GM18519 (cell line): Measurements from ENCODE around the gene COX6A1.
"Not testable (repeated sequence)": the region's sequence is repeated elsewhere in the genome, so short reads cannot be mapped to it uniquely, and the experiment has no call there.

Experiments used
- ATAC-seq: cut with Tn5 transposase; IDR thresholded peaks from one replicate; pipeline ENCODE4 v1.9.1; 2021; ENCODE audit warnings: mild to moderate bottlenecking, moderate library complexity; ENCODE audit not compliant: unreplicated experiment, low FRiP score

The COX6A1 gene

DNA sequence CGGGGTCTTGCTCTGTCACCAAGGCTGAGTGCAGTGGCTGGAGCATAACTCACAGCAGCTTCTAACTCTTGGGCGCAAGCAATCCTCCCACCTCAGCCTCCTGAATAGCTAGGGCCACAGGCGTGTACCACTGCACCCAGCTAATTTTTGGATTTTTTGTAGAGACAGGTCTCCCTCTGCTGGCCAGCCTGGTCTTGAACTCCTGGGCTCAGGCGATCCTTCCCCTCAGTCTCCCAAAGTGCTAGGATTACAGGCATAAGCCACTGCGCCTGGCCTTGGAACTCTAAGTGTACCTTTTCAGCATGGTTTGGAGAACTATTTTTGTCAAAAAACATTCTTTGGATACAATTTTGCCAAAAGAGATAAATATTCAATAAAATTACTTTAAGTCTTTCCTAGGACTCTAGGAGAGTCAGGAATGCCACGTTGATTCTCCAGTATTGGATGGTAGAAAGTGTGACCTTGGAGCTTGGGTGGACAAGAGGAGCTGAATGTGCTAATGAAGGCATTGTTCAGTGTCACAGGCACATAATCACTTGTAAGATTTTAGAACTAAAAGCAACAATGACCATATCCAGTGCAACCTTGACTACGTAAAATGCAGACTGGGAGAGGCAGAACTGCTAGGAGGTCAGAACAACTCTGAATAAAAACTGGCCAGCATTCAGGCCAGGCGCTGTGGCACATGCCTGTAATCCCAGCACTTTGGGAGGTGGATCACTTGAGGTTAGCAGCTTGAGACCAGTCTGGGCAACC lies 28.8 kb downstream of the COX6A1 start:
- ATAC-seq = no peak

DNA sequence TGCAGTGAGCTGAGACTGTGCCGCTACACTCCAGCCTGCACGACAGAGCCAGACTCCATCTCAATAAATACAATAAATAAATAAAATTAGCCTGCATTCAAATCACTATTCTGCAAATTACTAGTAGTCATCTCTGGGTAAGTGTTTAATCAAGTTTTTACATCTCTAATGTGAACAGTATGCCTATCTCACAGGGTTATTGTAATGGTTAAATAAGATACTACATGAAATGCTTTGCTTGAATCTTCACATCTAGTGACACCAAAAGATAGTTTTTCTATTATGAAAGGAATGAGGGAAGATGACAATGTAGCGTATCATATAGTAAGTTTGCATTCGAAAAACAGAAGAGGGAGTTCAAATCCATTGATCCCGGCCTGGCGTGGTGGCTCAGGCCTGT lies 29.5 kb downstream of the COX6A1 start:
- ATAC-seq = no peak

DNA sequence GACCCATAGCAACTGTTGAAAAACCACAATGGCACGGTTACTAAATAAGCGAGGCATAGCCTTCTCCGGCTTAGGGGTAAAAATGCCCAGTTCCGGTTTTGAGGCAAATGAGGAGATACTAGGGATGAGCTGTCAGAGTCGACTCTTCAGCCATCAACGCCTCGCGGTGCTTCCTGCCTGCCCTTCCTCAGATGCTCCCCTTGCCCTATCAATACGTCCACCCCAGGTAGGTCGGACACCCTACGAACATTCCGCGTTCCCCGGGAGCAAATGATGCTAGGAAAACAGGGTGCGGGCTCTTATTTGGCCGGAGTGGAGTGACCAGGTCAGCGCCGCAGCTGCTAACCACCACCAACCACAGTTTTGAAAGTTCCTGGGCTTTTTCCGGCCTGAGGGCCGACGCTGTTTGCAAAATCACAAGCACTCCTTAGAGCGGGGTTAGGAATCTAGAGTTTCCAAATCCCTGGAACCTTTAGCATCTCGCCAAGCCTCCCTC lies 30.5 kb downstream of the COX6A1 start:
- no peak for ATAC-seq

DNA sequence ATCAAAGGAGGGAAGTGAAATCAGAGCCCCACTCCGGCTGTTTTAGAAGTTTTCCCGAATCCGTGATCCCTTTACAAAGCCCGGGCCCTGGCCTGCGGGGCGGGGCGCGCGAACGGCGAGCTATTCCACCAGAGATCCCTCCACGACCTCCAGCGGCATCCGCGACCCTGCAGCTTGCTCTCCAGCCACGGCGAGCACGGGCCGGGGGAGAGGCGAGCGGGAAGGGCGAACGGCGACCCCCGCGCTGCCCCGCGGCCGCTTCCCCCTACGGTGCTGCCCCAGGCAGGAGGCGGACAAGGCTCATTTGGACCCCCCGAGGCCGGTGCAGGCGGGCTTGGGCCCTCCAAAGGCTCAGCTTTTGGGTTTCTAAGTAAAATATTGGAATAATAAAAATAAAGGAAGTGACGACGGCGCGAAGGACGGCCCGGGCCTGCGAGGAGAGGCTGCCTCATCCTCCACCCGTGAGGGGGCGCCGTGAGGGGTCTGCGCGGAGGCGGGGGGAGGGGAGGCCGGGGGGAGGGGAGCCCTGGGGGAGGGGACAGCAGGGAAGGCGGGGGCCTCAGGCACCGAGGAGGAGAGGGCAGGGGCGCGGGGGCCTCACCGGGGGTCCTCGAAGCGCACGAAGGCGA lies 31.0 kb downstream of the COX6A1 start:
- ATAC-seq = no peak

DNA sequence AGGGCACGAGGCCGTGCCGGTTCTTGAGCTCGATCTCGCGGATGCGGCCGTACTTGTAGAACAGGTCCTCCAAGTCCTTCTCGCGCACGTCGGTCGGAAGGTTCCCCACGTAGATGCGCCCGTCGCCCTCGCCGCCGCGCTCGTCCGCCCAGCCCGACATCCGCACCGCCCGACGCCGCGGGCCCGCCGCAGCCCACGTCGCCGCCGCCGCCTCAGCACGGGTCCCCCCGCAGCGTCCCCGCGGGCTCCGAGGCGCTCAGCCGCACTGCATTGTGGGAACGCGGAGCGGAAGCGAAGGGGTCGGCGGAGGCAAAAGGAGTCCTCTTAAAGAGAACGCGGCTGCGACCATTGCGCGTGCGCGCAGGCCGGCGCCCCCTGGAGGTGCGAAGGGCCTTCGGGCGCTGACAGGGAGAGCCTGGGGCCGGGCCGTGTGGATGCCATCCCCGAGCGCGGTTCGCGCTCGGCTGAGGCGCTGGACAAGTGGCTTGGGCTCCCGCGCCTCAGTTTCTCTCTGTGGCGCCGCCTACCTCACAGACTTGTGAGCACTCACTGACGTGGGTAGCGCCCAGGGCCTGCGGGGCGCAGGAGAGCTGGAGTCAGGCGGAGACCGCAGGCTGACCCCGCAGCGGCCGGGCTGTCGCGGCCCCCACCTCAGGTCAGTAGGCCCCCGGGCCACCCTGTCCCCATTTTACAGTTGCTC lies 31.7 kb downstream of the COX6A1 start, which contains the start of gene SRSF9:
TSS of gene SRSF9 (minus strand) at position 299 of the 700 bp plus-strand sequence. CDS start at position 160, 139 bp downstream.
- ATAC-seq = peak; percentile 65

DNA sequence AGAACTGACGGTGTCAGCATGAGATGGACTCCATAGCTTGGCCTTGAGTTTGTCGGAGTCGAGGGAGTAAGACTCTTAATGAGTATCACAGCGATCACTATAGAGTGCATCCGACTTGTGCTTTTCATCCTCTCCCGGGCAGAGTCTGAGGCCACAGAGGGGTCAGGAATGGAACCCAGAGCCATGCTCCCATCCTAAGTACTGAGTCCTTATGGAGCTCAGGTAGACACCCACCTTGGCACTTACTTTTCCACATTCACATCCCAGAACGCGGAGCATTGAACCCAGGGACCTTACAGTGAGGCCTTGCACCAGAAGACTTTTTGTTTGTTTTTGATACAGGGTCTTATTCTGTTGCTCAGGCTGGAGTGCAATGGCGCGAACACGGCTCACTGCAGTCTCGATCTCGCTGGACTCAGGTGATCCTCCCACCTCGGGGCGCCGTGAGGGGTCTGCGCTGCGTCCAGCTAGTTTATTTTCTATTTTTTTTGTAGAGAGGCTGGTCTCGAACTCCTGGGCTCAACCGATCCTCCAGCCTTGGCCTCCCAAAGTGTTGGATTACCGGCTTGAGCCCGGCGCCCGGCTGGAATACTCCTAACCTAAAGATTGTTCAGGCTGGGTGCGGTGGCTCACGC lies 32.4 kb downstream of the COX6A1 start:
- ATAC-seq = no peak

DNA sequence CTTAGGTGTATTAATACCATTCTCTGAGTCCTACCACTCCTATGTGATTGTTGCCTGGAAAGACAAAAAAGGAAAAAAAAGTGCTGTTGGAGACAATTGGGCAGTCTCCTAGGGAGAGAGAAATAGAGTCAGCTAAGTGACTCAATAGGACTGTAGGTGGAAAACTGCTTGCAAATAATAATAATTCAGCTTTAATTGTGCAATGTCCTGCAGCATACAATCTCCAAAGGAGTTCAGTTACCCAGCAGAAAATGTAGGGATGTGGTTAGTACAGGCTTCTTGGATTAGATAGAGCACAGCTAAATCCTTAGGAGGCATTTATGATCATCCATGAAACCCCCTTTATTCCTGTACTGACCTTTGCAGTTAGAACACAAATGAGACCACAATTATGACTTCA lies 34.6 kb downstream of the COX6A1 start:
- no peak for ATAC-seq

DNA sequence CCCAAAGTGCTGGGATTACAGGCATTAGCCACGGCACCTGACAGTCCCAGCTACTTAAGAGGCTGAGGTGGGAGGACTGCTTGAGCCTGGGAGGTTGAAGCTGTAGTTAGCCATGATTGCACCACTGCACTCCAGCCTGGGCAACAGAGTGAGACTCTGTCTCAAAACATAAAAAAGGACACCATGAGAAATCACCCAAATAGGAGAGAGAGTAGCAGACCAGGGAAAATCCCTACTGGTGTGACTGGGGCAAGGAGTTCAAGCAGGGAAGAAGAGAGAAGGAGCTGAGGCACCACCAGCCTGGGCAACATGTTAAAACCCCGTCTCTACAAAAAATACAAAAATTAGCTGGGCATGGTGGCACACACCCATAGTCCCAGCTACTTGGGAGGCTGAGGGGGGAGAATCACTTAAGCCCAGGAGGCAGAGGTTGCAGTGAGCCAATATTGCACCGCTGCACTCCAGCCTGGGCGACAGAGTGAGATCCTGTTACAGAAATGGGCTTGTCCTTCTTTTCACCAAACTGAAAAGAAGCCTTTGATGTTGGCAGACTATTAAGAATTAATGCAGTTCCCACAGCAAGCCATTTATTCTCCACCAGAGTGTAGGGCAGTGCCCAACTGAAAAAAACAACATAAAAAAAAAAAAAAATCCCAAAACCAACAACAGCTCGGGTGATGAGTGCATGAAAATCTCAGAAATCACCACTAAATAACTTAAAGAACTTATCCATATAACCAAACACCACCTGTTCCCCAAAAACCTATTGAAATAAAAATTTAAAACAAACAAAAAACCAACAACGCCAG lies 36.1 kb downstream of the COX6A1 start:
- ATAC-seq = no peak

DNA sequence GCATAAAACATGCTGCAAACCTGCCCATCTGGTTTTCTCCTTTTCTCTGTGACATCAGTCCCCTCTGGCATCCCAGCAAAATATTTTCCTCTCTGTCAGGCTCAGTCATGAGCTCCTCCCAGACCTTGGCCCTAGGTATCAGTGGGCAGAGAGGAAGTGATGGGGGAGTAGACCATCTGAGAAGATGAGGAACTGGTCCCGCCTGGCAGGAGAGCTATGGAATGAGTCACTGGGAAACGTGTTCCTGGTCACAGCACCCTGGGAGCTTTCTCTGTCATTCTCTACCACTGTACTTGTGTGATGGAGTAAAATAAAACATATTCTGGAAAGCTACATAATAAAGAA lies 36.7 kb downstream of the COX6A1 start:
- ATAC-seq = no peak

DNA sequence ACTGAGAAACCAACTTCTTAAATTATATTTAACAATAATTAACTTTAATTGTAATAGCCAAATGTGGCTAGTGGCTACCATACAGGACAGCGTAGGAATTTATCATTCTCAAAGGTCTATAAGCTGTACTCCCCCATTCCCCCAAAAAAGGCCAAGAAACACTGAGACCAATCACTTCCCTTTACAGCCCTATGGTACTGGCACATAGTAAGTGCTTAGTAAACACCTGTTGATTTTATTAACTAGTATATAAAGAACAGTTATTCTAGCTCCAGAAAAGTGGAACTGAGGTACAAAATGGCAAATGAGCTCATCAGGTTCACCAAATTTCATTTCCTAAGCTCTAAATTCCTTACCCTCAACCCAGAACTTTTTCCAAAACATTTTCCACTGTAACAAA lies 37.7 kb downstream of the COX6A1 start:
- ATAC-seq = no peak

DNA sequence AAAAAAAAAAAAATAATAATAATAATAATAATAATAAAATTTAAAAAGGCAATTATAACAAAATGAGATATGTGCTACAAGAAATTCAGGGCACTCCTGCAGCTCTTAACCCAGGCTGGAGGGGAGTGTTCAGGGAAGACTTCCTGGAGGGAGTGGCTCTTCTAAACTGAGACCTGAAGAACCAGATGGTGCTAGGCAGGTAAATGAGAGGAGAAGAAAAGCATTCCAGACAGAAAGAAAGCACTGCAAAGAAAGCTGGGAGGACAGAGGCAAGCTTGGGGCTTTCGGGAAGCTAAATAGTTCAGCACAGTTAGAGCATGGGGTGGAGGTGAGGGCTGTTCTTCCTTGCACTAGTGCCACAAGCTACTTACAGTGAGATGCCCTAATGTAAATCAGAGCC lies 41.5 kb downstream of the COX6A1 start:
- ATAC-seq = no peak

DNA sequence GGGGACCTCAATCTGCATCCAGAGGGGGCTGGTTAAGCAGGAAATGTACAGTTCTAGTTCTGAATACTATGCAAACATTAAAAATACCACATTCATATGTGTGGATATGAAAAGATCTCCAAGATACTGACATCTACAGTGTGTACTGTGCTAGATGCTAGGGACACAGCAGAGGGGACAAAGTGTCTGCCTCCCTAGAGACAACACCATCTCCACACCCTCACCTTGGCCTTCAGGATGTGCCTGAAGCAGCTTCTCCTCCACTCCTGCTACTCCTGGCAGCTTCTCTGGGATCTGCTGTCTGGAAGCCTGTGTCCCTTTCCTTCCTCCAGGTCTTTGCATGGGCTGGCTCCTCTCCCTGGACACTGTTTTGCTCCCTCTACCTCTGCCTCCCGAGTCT lies 42.3 kb downstream of the COX6A1 start:
- no peak for ATAC-seq

DNA sequence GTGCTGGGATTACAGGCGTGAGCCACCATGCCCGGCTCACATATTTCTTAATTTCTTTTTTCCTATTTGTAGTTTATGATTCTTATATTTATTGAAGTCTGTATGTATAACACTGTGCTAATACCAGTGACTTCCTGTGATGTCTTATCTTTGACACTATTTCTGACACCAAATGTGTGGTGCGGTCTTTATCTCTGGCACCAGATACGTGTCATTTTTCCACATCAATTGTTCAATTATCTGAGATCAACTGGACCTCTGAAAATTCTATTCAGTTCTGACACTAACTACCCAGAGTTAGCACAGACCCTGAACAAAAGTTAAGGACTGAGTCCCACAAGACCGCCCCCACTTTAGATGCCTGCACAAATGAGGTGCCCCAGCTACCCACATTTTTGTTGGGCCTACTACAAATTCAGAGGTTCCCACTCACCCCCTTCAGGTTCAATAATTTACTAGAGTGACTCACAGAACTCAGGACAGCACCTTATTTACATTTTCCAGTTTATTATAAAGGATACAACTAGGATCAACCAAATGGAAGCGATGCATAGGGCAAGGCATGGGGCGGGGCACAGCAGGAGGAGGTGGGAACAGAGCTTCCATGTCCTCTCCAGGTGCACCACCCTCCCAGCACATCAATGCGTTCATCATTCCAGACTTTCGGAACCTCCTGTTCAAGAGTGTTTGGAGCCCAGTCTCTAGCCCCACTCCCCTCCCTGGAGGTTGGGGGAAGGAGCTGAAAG lies 43.3 kb downstream of the COX6A1 start:
- ATAC-seq = no peak

DNA sequence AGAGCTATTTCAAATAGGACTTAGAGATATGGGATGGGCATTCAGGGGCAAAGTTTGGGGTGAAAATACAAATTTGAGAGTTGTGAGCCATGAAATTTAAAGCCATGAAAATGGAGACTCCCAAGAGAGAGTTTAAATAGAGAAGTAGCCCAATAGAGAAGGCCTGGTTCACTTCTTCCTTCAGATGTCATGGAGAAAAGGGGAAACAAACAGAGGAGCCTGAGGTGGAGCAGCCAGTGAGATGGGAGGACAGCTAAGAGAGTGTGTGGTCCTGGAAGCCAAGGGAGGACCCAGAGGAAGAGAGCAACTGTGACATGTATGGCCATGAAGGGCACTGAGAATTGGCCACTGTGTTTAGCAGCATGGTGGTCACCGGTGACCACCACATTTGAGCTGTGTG lies 45.7 kb downstream of the COX6A1 start:
- ATAC-seq = no peak

DNA sequence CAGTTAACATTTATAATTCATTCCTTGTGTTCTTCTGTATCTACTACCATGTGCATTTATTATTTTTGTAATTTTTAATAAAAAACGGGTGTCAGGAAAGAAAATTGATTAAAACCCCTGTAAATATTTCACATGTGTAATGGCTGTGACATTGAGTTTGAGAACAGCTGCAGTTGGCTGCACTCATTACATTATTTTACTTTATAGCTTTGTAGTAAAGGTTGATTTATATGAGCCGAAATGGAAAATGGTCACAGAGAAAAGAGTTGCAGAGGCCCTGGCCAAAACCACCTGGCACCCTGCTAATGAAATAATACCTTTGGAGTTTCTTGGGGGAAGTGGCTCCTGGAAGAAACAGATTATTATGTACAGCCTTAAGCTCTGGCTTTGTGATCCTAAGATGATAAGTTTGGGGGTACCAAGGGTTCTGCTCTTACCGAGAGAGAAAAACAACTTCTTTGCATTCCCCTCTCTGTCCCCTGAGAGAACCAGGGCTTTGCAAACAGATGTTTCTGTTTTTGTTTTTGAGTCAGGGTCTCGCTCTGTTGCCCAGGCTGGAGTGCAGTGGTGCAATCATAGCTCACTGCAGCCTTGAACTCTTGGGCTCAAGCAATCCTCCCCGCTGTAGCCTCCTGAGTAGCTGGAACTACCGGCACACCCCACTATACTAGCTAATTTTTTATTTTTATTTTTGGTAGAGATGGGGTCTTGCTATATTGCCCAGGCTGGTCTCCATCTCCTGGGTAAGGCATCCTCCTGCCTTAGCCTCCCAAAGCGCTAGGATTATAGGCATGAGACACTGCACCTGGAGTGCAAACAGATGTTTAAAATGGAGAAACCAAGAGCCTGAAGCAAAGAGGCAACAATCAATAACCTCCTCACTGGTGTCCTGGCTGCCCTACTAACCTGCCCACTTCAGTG lies 48.3 kb downstream of the COX6A1 start:
- ATAC-seq = no peak

DNA sequence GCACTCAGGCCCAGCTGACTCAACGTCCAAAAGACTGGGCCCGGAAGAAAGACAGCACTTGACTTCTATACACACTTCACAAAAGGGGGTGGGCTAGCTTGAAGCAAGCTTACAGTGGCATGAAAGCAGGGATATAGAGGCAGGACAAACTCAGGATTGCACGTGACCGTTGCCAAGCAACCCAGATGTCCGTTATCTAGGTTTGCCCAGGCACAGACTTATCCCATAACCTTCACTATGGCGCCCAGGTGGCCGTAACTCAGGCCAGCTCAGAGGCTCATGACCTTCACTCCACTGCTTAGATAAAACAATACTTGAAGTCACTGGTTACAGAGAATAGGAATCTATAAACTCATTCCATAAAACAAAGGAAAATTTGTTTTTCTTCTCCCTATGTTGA lies 49.6 kb downstream of the COX6A1 start:
- ATAC-seq = not testable (repeated sequence)

DNA sequence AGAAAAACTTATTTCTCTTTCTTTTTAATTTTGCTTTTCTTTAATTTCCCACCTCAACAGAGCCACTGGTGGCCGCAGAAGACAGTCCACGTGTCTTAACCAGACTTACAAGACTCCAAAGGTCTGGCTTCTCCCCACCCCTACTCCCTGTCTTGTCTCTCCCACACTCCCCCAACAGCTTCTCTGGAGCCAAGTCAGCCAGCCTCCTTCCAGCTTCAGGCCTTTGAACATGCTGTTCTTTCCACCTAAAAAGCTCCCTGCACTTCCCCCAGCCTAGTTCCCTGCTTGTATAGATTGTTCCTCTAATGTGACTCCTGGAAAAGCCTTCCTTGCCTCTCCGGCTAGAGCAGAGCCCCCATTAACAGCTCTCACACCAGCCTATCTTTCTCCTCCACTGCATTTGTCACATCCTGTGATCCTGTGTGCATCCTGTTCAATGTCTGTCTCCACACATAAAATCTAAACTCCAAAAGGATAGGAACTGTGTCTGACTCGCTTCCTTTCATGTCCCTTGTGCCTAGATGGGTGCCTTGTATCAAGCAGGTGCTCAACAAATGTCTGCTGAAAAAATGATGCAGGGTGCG lies 50.2 kb downstream of the COX6A1 start:
- no peak for ATAC-seq

DNA sequence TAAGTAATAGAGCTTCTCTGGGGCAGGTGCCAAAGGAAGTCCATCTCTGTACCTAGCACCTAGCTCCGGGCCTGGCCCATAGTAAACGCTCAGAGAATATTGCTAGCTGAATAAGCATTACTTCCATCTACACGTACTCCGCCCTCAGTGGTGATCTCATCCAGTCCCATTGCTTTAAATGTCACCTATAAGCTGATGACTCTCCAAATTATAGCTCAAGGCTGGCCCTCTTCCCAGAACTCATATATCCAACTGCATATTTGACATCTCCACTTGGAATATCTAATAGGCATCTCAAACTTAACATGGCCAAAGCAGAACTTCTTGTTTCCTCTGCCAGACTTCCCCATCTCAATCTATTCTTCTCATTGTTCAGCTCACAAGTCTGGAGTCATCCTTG lies 51.1 kb downstream of the COX6A1 start:
- ATAC-seq = no peak
